Measurements from ENCODE around the gene LSM12.

DNA sequence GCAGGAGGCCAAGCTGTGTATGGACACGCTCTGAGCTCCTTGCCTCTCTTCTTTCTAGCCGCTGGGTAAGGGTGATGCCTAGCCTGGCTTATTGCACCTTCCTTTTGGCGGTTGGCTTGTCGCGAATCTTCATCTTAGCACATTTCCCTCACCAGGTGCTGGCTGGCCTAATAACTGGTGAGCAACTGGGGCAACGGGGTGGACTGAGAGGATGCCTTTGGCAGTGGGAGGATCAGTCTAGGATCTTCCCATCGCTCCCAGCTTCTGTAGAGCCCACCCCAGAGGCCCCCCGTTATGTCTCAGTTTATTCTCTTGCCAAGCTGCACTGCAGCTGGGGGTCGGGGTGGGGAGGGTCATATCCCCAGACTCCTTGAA, 8.4 kb upstream of the LSM12 start:
- TF ChIP-seq, protein P1, sequence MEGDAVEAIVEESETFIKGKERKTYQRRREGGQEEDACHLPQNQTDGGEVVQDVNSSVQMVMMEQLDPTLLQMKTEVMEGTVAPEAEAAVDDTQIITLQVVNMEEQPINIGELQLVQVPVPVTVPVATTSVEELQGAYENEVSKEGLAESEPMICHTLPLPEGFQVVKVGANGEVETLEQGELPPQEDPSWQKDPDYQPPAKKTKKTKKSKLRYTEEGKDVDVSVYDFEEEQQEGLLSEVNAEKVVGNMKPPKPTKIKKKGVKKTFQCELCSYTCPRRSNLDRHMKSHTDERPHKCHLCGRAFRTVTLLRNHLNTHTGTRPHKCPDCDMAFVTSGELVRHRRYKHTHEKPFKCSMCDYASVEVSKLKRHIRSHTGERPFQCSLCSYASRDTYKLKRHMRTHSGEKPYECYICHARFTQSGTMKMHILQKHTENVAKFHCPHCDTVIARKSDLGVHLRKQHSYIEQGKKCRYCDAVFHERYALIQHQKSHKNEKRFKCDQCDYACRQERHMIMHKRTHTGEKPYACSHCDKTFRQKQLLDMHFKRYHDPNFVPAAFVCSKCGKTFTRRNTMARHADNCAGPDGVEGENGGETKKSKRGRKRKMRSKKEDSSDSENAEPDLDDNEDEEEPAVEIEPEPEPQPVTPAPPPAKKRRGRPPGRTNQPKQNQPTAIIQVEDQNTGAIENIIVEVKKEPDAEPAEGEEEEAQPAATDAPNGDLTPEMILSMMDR (IDR thresholded peaks at IDR 0.05; ENCODE audit: insufficient read depth, low read length, poor library complexity, severe bottlenecking), result no peak
- no peak for TF ChIP-seq EZH2phosphoT487 (conservative IDR thresholded peaks at IDR 0.05; ENCODE audit: low read length)

All from SU-DHL-6 (cell line).